Mucosa of descending colon (tissue), 3 donors: ENCODE results near the gene CRACR2B. TPM values are rescaled to one million over a fixed set of nuclear protein-coding genes. Genes with fewer than 3 reads are reported as not detected.
A peak's percentile ranks its signal among the peaks of the same experiment; 100 is the strongest.

ENCODE experiments used
- ATAC-seq: fragments of 200-7000 bp; cut with Tn5 transposase; one replicate; pipeline ENCODE4 v1.9.1; 2020; ENCODE audit warnings: mild to moderate bottlenecking, moderate library complexity
- DNase-seq, 3 donors: peaks; one replicate each; pipeline ENCODE4 v3.0.0-alpha.2; 2020
- H3K36me3 ChIP-seq: fragments of 200-600 bp; one replicate; pipeline ENCODE4 v1.8.0; 2021; ENCODE audit warnings: low read depth, mild to moderate bottlenecking
- H3K4me1 ChIP-seq: fragments of 200-600 bp; one replicate; pipeline ENCODE4 v1.8.0; 2021; ENCODE audit warnings: low read depth, mild to moderate bottlenecking
- H3K4me3 ChIP-seq: fragments of 200-600 bp; one replicate; pipeline ENCODE4 v1.8.0; 2021; ENCODE audit warnings: mild to moderate bottlenecking
- H3K9me3 ChIP-seq: fragments of 200-600 bp; one replicate; pipeline ENCODE4 v1.8.0; 2021; ENCODE audit warnings: mild to moderate bottlenecking
- intact Hi-C, 2 donors: fragments of 100-400 bp; cut with DNase I in 1 of 2; cut with micrococcal nuclease in 1 of 2; formaldehyde crosslinking; loops; one replicate each; pipeline versions ENCODE4 v1.11.0 to v1.11.1; 2022; cut with DNase I, micrococcal nuclease
- total RNA-seq, 3 donors: library from RNA; stranded (reverse); fragmentation: NEBNext Ultra II Directional in 2 of 3; extraction: Animal tissue kit (Norgen Biotek cat#: 25700) in 2 of 3; gene quantifications; one replicate each; pipeline versions ENCODE4 v1.2.1 to v1.2.4, GENCODE V29; 2021 to 2023
- TF ChIP-seq, protein P1 (sequence below): fragments of 200-600 bp; IDR thresholded peaks from one replicate; pipeline ENCODE4 v1.8.0; 2022; ENCODE audit warnings: antibody characterized with exemption, mild to moderate bottlenecking
- donor health status: DM: no; HTN: no; CAD: no; lungs with moderate emphysema.
- donor health status: DM: no; HTN: no; CAD: no.
- donor health status: DM: no; HTN: yes; CAD: no.

Gene CRACR2B
- total RNA-seq, 3 donors from 2014 or later = 43.5 to 137 (median 129) TPM

DNA sequence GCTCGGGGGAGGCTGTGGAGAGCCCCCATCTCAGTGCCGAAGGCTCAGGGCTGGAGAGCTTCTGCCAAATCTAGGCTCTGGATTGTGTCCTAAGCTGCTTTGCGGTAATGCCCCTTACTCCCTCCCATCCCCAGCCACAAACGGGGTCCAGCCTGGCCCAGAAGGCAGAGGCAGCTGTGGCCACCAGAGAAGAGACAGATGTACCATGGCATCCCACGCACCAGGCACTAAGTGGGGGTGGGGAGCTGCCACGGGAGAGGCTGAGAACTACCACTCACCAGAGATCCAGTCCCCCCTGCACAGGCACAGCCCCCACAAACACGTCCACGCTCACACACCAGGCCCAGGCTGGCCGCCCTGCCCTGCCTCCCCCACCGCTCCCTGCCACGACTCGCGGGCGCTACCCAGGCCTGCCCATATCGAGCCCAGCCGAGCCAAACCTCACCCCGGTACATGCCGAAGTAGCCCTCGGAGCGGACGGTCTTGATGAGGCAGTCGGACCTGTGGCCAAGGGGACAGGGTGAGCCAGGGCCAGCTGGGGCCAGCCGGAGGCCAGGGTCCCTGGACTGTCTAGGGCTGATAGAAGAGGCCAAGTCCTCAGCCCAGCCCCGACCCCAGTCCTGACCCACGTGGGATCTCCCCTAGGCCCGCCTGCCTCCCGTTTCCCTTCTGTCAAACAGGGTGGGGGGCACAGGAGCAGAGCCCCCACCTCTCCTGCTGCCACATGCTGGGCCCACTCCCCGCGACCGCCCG is 33.5 kb upstream of the CRACR2B start:
- no peak for ATAC-seq
- no peaks in the 10 kb centered on the region for H3K9me3 ChIP-seq
- TF ChIP-seq, protein P1, sequence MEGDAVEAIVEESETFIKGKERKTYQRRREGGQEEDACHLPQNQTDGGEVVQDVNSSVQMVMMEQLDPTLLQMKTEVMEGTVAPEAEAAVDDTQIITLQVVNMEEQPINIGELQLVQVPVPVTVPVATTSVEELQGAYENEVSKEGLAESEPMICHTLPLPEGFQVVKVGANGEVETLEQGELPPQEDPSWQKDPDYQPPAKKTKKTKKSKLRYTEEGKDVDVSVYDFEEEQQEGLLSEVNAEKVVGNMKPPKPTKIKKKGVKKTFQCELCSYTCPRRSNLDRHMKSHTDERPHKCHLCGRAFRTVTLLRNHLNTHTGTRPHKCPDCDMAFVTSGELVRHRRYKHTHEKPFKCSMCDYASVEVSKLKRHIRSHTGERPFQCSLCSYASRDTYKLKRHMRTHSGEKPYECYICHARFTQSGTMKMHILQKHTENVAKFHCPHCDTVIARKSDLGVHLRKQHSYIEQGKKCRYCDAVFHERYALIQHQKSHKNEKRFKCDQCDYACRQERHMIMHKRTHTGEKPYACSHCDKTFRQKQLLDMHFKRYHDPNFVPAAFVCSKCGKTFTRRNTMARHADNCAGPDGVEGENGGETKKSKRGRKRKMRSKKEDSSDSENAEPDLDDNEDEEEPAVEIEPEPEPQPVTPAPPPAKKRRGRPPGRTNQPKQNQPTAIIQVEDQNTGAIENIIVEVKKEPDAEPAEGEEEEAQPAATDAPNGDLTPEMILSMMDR = no peak

DNA sequence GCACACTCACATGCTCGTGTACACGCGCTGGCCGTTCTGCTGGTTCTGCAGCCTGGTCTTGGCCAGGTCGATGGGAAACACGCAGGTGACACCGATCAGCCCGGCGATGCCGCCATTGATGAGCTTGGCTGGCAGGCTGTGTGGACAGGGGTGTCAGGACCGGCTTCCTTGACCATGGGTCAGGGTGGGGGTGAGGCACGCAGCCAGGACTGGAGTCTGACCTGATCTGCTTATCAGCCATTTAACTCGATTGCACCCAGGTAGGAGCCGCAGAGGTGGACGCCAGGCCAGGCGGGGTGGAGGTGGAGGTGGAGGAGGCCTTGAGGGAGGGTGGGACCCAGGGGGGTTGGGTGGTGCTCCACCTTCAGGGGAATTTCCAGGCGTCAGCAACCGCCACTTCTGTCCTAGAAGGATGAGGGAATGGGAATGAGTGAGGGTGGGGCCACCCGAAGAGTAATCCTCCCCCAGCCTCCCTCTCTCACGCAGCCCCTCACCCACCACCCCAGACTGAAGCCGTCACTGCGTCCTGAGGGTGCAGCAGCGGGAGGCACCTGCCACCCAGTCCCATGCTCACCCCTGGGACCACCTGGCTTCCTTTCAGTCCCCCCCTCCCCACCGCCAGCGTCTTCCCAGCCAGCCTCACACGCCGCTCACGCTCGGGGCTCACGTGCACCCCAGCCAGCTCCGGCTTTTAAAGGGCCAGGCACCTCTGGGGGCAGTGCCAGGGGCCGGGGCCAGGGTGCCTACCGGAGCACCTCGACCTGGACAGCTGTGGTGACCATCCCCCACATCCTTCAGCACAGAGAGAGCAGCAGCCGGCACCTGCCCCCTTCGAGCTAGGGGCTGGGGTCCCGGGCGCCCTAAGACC is 32.7 kb upstream of the CRACR2B start:
- H3K4me3 ChIP-seq = no peak overlapping the region
- intact Hi-C loops = no loop called here
- H3K36me3 ChIP-seq = no peaks in the 10 kb centered on the region
- no peaks in the 10 kb centered on the region for H3K9me3 ChIP-seq
- peak in 2 of 3 donors; percentile 45 to 67 for DNase-seq
- TF ChIP-seq, protein P1 = no peak
- peak; percentile 12 for ATAC-seq
- H3K4me1 ChIP-seq = peaks cover 27% of the 10 kb centered on the region

More for the DNA sequence above, 33.5 kb upstream of the CRACR2B start:
- no peak overlapping the region for H3K4me3 ChIP-seq
- intact Hi-C loops = no loop called here
- peaks cover 27% of the 10 kb centered on the region for H3K4me1 ChIP-seq
- no peaks in the 10 kb centered on the region for H3K36me3 ChIP-seq
- no peak for DNase-seq

DNA sequence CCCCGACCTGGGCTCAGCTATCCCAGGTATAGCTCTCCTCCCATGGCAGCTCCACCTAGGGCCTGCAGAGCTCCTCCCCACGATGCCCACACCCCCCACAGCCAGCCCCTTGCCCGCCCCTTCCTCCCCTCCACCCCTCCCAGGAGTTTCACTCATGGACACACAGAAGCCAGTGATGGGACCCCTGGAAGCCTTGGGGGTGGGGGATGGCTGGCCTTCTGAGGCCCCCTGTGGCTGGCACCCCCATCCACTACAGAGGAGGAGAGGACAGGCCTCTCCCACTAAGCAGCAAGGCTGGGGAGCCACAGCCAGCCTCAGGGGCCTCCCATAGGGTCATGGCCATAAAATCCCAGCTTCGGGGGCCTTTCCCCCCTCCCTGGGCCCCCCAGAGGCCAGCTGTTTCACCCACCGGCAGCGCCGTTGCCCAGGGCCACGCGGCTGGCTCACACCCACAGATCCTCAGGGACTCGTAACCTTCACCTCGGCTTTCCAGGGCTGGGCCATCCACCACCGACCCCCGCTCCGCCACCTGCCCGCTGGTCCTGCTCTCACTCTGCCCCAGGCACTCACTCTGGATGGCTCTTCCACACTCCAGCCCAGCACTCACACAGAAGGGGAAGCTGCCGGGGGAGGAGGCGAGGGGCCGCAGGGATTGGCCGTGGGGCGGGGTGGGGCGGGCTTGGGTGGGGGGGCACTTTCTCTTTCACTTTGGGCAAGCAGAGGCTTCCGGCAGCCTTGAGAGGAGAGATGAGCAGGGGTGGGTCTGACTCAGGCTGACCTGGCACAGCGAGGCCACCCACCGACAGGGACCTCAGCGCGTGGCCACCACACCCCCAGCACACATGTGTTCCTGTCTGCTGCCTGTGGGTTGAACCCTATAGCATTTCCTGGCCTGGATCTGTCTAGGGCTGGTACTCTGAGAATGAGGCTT is 31.8 kb upstream of the CRACR2B start:
- Histone ChIP-seq H3K4me3 (peak overlapping the region; percentile 28), H3K9me3 (no peaks in the 10 kb centered on the region), H3K4me1 (peaks cover 27% of the 10 kb centered on the region), H3K36me3 (no peaks in the 10 kb centered on the region)
- TF ChIP-seq, protein P1 = no peak
- ATAC-seq (peak; percentile 55), DNase-seq (peak; percentile 73 to 86 (median 82))
- intact Hi-C loops = no loop called here

DNA sequence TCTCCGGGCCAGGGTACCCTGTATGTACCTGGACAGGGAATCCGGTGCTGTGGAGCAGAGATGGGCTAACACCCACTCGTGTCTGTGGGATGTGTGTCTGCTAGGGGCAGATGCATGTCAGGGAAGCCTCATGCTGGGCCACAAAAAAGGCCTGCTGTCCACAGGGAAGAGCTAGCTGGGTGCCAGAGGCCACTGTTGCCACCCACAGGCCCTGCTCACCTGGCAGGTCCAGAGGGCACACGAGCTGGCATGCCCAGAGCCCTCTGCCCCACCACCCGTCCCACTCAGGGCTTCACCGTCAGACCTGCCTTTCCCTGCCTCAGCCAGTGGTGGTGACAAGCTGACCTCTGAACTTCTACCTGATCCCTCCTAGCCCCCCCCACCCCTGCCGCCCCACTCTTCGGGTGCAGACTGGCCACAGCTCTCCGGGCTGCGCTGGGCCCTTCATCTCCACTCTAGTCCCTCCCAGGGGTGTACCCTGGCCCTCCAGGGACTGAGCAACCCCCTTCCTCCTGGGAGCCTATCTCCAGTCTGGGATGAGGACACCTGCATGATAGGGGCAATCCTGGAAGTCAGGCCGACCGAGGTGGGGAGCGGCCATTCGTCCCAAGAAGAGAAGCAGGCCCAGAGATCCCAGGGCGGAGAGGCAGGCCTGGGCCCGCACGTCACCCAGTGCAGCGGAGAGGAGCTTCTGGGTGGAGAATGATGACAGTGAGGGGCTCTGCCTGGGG is 31.0 kb upstream of the CRACR2B start:
- intact Hi-C loops = no loop called here
- ATAC-seq (peak; percentile 13), DNase-seq (peak in 2 of 3 donors; percentile 36 to 59)
- TF ChIP-seq, protein P1 = no peak
- H3K4me1 ChIP-seq = peaks cover 27% of the 10 kb centered on the region
- H3K4me3 ChIP-seq = no peak overlapping the region
- no peaks in the 10 kb centered on the region for H3K36me3 ChIP-seq
- no peaks in the 10 kb centered on the region for H3K9me3 ChIP-seq
